ENCODE data around the gene THADA.
"Not testable (repeated sequence)": the region's sequence is repeated elsewhere in the genome, so short reads cannot be mapped to it uniquely, and the experiment has no call there.

THADA gene

GRCh38 chr2:43199492-43200488 lies 396.0 kb downstream of the THADA start:
- no peak for FAIRE-seq

GRCh38 chr2:43198263-43198662 lies 397.6 kb downstream of the THADA start:
- FAIRE-seq = no peak

GRCh38 chr2:43197588-43197896 lies 398.3 kb downstream of the THADA start:
- no peak for FAIRE-seq

GRCh38 chr2:43196768-43197587 lies 398.9 kb downstream of the THADA start:
- FAIRE-seq = no peak

GRCh38 chr2:43194121-43194869 lies 401.5 kb downstream of the THADA start:
- no peak for FAIRE-seq

GRCh38 chr2:43193652-43194120 lies 402.2 kb downstream of the THADA start:
- no peak for FAIRE-seq

GRCh38 chr2:43192744-43193651 lies 402.8 kb downstream of the THADA start:
- FAIRE-seq = no peak

- FAIRE-seq = no peak
These were observed 403.8 kb downstream of the THADA start for GRCh38 chr2:43191947-43192516.

GRCh38 chr2:43190311-43191052 lies 405.4 kb downstream of the THADA start:
- FAIRE-seq = no peak

GRCh38 chr2:43189861-43190260 lies 406.0 kb downstream of the THADA start:
- FAIRE-seq = not testable (repeated sequence)

- no peak for FAIRE-seq
These were observed 407.1 kb downstream of the THADA start for GRCh38 chr2:43188561-43189386.

GRCh38 chr2:43186679-43187374 lies 409.0 kb downstream of the THADA start:
- FAIRE-seq = no peak

GRCh38 chr2:43186321-43186678 lies 409.5 kb downstream of the THADA start:
- no peak for FAIRE-seq

GRCh38 chr2:43185146-43185545 lies 410.7 kb downstream of the THADA start:
- no peak for FAIRE-seq

- FAIRE-seq = no peak
These were observed 411.4 kb downstream of the THADA start for GRCh38 chr2:43184339-43184895.

GRCh38 chr2:43183743-43184142 lies 412.1 kb downstream of the THADA start:
- FAIRE-seq = no peak

- FAIRE-seq = no peak
These were observed 414.9 kb downstream of the THADA start for GRCh38 chr2:43180897-43181296.
